NK-92 (cell line): ENCODE data around the gene EDIL3.
"Not testable (repeated sequence)": the region's sequence is repeated elsewhere in the genome, so short reads cannot be mapped to it uniquely, and the experiment has no call there.

Experiments used
- DNase-seq: peaks from one replicate; lab custom pipeline; 2025; ENCODE audit not compliant: unreplicated experiment; lab: John Stamatoyannopoulos, UW

Gene EDIL3

DNA sequence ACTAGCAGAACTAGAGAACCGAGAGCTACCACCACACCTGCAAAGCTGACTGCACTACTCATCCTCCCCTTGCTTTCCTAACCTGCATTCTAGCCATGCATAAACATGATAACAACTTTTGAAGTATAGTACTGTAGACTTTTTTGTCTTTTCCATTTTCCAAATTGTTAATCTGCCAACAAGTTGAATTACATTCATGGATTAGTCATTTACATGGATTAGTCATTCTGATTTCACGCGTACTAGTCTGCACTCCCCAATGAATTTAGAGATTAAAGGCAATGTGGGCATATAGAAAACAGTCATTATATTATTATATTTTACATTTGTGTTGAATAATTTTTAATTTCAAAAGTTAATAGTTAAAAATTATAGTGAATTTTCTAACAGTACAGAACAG lies 81.4 kb downstream of the EDIL3 start:
- no peak for DNase-seq

DNA sequence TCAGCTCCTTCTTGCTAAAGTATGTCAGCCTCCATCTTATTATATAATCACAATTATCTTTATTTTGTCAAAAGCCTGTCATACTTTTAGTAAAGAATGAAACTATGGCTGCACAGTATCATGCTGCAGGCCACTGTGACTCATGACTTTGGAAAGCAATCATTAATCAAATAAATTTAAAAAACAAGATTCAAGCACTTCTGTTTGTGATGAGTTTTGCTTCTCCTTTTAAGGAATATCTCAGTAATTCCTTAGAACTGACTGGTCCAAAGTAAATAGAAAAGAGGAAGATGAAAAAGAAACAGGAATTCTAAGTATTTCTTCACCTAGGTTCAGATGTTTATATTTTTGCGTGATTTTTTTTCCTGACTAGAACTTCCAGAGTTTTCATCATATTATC lies 83.1 kb downstream of the EDIL3 start:
- no peak for DNase-seq

- no peak for DNase-seq
Observed at GRCh38 chr5:84299959-84300358, 84.7 kb downstream of the EDIL3 start.

DNA sequence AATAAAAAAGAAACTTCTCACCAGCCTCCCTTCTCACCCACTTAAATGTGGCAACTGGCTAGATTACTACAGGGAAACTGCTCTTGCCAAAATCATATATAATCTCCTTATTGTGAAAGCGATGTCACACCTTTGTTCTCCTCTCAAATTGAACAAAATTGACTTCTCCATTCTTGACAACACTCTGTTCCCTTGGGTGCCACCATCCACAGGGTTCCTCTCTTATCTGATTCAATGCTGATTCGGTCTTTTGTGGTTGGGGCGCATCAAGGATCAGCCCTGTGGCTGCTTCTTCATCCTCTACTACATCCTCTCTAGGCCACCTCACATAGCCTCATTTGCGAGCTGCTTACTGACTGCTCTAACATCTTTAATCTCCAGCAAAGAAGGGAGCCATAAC lies 86.1 kb downstream of the EDIL3 start:
- no peak for DNase-seq

DNA sequence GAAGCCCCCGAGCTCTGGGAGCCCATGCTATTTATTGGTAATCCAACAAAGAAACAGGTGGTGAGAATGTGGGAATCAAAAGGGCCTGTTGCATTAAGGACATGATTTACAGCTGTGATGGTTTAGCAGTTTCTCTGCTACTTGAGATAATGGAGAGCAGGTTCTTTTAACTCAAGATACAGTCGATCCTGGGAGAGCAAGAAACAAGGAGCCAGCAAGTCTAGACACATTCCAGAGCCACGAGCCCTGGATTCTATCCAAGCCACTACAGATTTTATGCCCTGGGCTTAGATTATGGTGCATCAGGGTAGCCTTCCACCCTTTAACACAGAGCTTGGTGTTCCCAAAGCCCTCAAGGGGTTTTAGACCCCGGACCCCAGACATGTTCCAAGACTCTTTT lies 87.0 kb downstream of the EDIL3 start:
- not testable (repeated sequence) for DNase-seq

DNA sequence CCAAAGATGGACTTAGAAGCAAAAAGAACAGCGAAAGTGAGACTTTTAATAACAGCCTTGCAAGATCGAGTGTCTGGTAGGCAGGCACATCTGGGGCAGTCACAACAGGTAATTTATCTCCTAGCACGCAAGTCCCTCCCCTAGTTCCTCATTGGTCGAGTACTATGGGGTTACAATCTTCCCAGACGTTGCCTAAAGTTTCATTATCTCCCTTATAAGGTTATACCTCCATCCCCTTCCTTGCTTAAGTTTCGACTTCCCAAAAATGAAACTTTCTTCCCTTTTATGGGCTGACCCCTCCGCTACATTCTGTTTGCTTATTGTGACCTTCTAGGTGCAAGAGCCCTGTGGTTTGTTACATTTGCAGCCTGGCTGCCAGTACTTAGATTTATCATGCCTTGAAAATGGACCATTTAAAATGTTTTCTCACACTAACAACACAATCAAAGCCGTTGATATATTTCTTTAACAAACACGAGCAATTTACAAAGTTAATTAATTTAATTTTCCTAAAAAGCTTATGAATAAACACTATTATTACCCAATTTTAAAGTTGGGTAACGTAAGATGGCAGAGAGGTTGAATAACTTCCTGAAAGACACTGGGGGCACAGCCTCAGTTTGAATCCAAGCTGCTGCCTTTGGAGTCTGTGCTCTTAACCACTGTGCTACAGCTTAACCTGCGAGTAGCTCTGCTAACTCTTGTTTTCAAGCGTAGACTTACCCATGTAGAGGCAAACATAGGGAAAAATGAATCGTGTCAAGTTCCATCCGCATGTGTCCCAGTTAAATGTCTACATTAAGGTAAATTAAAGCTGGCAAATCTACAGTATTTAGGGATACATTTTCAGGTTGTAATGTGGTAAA lies 91.7 kb downstream of the EDIL3 start:
- no peak for DNase-seq

GRCh38 chr5:84292000-84292642 lies 92.6 kb downstream of the EDIL3 start:
- DNase-seq = no peak

- no peak for DNase-seq
Observed at GRCh38 chr5:84290673-84291072, 94.0 kb downstream of the EDIL3 start.

GRCh38 chr5:84290161-84290560 lies 94.5 kb downstream of the EDIL3 start:
- DNase-seq = no peak

GRCh38 chr5:84287951-84288350 lies 96.7 kb downstream of the EDIL3 start:
- no peak for DNase-seq

GRCh38 chr5:84286662-84287061 lies 98.0 kb downstream of the EDIL3 start:
- no peak for DNase-seq

DNA sequence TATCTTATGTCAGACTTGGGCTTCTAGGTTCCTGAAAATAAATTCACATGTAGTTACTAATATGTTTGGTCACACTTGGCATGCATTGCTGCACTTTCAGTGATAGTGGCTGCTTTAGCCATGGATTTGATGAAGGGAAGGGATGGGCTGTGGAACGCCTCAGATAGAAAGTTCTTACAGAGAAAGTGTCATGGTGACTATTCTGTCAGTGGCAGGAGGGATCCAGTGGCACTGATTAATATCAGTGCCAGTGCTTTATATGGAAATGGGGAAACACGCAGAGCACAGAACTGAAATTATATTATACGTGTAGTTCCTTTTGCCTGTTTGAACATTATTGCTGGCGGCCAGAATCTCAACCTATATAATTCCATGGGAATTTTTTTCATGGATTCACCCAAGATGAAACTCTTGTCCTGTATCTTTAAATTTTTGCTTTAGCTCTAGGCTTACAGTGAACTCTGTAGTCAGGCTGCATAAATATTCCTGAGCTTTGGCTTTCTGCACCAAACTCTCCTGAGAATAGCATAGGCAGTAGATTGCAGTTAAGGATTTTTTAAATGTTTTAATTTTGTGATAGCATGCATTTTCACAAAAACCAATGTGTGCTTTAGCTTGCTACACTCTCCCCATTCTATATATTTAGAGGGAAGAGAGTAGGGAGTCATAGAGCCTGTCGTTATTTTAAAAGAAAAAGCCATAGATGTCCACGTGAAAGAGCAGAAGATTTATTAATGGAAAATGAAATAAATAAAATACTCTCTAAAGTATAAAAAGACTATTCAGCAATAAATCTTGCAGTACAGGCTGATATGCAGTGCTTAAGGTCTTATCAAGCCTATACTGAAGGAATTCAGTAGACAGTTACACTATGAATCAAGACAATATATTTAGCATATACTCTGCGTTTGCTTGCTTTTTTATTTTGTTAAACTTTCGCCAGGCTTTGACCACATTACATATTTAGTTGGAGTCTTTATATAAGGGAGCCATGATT lies 98.7 kb downstream of the EDIL3 start:
- DNase-seq = no peak

GRCh38 chr5:84281383-84281782 lies 103.3 kb downstream of the EDIL3 start:
- no peak for DNase-seq

GRCh38 chr5:84279234-84279633 lies 105.4 kb downstream of the EDIL3 start:
- no peak for DNase-seq

- no peak for DNase-seq
Observed at GRCh38 chr5:84275609-84276008, 109.1 kb downstream of the EDIL3 start.

- no peak for DNase-seq
Observed at GRCh38 chr5:84274585-84275468, 109.9 kb downstream of the EDIL3 start.

DNA sequence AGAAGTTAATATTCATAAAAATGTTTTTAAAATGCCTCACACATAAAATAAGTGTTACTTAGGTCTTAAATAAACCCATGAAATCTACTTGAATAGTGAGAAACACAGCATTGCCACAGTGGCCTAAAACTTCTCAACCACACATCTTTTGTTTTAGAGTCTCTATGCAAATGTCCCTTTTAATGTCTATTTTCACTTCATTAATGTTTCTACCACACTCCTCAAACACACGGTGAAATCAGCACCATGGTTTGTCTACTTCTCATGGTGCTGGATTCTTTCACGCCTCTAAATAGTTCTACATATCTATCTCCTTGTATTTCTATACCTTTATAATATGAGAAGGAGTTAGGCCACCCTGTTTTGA lies 111.2 kb downstream of the EDIL3 start:
- DNase-seq = no peak

- DNase-seq = no peak
Observed at GRCh38 chr5:84272771-84273516, 111.7 kb downstream of the EDIL3 start.

- no peak for DNase-seq
Observed at GRCh38 chr5:84265739-84266550, 118.7 kb downstream of the EDIL3 start.
